Upper lobe of left lung (tissue), 6 donors: ENCODE measurements around the gene SORBS1. TPM values are rescaled to one million over a fixed set of nuclear protein-coding genes. Genes with fewer than 3 reads are reported as not detected.

Source experiments
- ATAC-seq, 2 donors: fragments of 200-7000 bp; cut with Tn5 transposase; one replicate each; pipeline ENCODE4 v1.9.1; 2022; ENCODE audit warnings: mild to moderate bottlenecking in 2 of 2, moderate library complexity in 2 of 2; ENCODE audit not compliant: low FRiP score in 2 of 2
- DNase-seq, 2 donors: peaks; one replicate each; pipeline ENCODE4 v3.0.0-alpha.2; 2019 to 2020
- H3K27ac ChIP-seq, 4 donors: fragments of 200-600 bp; sonication (generic); one replicate each; pipeline ENCODE4 v1.5.1; 2016 to 2019
- H3K27me3 ChIP-seq, 4 donors: fragments of 200-600 bp; sonication (generic); one replicate each; pipeline ENCODE4 v1.5.1; 2017 to 2019
- H3K36me3 ChIP-seq, 4 donors: fragments of 200-600 bp; sonication (generic); one replicate each; pipeline ENCODE4 v1.5.1; 2016 to 2019
- H3K4me1 ChIP-seq, 4 donors: fragments of 200-600 bp; sonication (generic); one replicate each; pipeline ENCODE4 v1.5.1; 2018 to 2019
- H3K4me3 ChIP-seq, 4 donors: fragments of 200-600 bp; sonication (generic); one replicate each; pipeline ENCODE4 v1.5.1; 2017 to 2019; ENCODE audit warnings: mild to moderate bottlenecking in 2 of 4, moderate library complexity in 1 of 4
- H3K9me3 ChIP-seq, 4 donors: fragments of 200-600 bp; sonication (generic); one replicate each; pipeline ENCODE4 v1.5.1; 2018 to 2019
- EP300 ChIP-seq, 4 donors: sonication (generic); formaldehyde crosslinking; IDR thresholded peaks; one replicate each; pipeline ENCODE4 v1.5.1; 2017; ENCODE audit warnings: antibody characterized with exemption in 4 of 4, control low read depth in 2 of 4
- POLR2A ChIP-seq, 4 donors: fragments of 450-650 bp; IDR thresholded peaks; one replicate each; pipeline ENCODE4 v1.5.1; 2016 to 2017; ENCODE audit warnings: antibody characterized with exemption in 4 of 4, mild to moderate bottlenecking in 2 of 4
- POLR2AphosphoS5 ChIP-seq, 2 donors: sonication (generic); formaldehyde crosslinking; IDR thresholded peaks; one replicate each; pipeline ENCODE4 v1.5.1; 2017; ENCODE audit warnings: antibody characterized with exemption in 2 of 2
- WGBS, 2 donors: methylation state at CpG; one replicate each; pipeline ENCODE4 v1.1.5; 2017 to 2018; 5-methylcytosine and 5-hydroxymethylcytosine counted together
- total RNA-seq, 6 donors: library from RNA; depleted of rRNA in 4 of 6; stranded (reverse); fragments of >200 nt in 4 of 6; gene quantifications; one replicate each; pipeline versions ENCODE4 v1.1.0 to v1.2.1, GENCODE V29; 2016 to 2021
- TF ChIP-seq, protein P1 (sequence below), 6 experiments: fragments of 450-650 bp in 4 of 6; fragments of 200-600 bp in 2 of 6; sonication (generic) in 2 of 6; IDR thresholded peaks; one replicate each; pipeline ENCODE4 v1.5.1; 2016 to 2019; ENCODE audit warnings: antibody characterized with exemption in 6 of 6
- donor health status: DM: no; HTN: no; CAD: no; lungs with moderate emphysema.
- donor health status: DM: no; HTN: yes; CAD: no; lungs with severe emphysema.

Gene SORBS1
- total RNA-seq, 6 donors from 2014 or later: 45.8 to 116 (median 71.7) TPM

DNA sequence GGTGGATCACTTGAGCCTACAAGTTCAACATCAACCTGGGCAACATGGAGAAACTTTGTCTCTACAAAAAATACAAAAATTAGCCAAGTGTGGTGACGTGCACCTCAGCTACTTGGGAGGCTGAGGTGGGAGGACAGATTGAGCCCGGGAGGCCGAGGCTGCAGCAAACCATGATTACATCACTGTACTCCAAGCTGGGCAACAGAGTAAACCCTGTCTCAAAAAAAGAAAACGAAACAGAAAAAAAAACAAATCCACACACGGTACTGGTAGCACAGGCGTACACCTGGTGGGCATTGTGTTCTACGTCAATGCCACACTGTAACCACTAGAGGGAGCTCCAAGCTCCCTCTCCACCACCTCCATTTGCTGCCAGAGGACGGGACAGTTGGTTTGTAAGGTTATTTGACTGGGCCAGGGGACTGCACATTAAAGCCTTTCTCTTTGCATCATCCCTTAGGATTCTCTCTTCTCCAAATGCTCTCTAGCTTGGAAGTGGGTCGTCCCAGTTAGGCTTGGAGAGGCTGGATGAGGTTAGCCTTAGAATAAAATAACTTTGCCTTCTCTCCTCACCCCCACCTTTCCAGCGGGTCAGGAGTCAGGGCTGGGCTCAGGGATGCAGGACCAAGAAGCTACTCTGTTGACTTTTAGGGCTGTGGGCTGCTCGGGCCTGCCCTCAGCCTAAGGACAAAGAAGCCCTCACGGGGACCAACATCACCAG is 130.8 kb downstream of the SORBS1 start:
- 39 to 41% methylated on average over 12 of the region's 12 CpGs for WGBS, 2 donors
- peak; percentile 85 to 87 for ATAC-seq

DNA sequence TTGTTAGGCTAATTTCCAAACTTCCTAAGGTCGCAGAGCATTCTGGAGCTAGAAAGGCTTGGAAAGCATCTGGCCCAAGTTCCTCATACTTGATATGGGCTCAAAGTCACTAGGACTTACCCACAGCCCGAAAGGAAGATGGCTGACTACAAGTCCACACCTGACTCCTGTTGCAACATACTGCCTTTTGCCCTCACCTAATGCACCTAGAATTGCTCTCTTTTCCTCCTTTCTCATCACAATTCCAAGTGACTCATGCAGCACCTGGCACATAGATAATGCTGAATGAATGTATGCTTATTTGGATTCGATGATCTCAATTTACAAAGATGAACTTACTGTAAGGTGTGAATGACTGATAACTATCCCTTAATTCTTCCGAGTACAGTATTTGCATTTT is 131.5 kb downstream of the SORBS1 start:
- no peaks in the 10 kb centered on the region for H3K9me3 ChIP-seq
- no peak for ATAC-seq
- no peak for TF ChIP-seq POLR2A (IDR thresholded peaks at IDR 0.05)
- TF ChIP-seq POLR2AphosphoS5 (IDR thresholded peaks at IDR 0.05): no peak
- TF ChIP-seq, protein P1, sequence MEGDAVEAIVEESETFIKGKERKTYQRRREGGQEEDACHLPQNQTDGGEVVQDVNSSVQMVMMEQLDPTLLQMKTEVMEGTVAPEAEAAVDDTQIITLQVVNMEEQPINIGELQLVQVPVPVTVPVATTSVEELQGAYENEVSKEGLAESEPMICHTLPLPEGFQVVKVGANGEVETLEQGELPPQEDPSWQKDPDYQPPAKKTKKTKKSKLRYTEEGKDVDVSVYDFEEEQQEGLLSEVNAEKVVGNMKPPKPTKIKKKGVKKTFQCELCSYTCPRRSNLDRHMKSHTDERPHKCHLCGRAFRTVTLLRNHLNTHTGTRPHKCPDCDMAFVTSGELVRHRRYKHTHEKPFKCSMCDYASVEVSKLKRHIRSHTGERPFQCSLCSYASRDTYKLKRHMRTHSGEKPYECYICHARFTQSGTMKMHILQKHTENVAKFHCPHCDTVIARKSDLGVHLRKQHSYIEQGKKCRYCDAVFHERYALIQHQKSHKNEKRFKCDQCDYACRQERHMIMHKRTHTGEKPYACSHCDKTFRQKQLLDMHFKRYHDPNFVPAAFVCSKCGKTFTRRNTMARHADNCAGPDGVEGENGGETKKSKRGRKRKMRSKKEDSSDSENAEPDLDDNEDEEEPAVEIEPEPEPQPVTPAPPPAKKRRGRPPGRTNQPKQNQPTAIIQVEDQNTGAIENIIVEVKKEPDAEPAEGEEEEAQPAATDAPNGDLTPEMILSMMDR (IDR thresholded peaks at IDR 0.05): no peak
- no peak for TF ChIP-seq EP300 (IDR thresholded peaks at IDR 0.05)
- no peak overlapping the region for H3K4me3 ChIP-seq
- no peak overlapping the region for H3K27ac ChIP-seq
- no peak for DNase-seq
- H3K27me3 ChIP-seq: no peaks in the 10 kb centered on the region
- peaks cover 13 to 41% (median 29%) of the 10 kb centered on the region in 4 donors for H3K4me1 ChIP-seq
- peaks cover 0 to 33% (median 2%) of the 10 kb centered on the region in 4 donors for H3K36me3 ChIP-seq
- WGBS, 2 donors: 90 to 96% methylated on average over 4 of the region's 4 CpGs

More for the DNA sequence above, 130.8 kb downstream of the SORBS1 start:
- TF ChIP-seq, protein P1 (IDR thresholded peaks at IDR 0.05): peak; percentile 86 to 93 (median 89)
- TF ChIP-seq EP300 (IDR thresholded peaks at IDR 0.05): no peak
- H3K27ac ChIP-seq: peak overlapping the region in 1 of 4 donors; percentile 50
- no peaks in the 10 kb centered on the region for H3K27me3 ChIP-seq
- no peak overlapping the region for H3K4me3 ChIP-seq
- peaks cover 0 to 33% (median 2%) of the 10 kb centered on the region in 4 donors for H3K36me3 ChIP-seq
- H3K9me3 ChIP-seq: no peaks in the 10 kb centered on the region
- peaks cover 21 to 48% (median 34%) of the 10 kb centered on the region in 4 donors for H3K4me1 ChIP-seq
- peak in 1 of 2 donors; percentile 60 for DNase-seq

DNA sequence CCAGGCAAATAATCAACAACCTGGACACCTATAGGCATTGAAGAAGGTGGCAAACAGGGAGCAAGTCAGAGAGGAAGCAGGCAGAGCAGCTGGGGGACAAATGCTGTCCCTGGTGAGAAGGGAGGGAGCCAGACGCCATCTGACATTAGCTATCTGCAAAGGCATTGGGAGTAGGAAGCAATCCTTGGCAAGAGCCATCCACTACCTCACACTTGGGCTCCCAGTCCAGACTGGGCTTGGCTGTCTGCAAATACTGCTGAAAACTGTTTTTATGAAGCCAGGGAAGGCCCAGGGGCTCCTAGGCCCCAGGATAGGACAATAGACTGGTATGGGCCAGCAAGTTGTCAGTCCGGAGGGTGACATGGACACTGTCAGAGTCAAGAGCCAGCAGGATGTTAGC is 132.5 kb downstream of the SORBS1 start:
- H3K27ac ChIP-seq: peak overlapping the region in 1 of 4 donors; percentile 10
- peak in 1 of 2 donors; percentile 69 for ATAC-seq
- 82 to 94% methylated on average over 2 of the region's 2 CpGs for WGBS, 2 donors

DNA sequence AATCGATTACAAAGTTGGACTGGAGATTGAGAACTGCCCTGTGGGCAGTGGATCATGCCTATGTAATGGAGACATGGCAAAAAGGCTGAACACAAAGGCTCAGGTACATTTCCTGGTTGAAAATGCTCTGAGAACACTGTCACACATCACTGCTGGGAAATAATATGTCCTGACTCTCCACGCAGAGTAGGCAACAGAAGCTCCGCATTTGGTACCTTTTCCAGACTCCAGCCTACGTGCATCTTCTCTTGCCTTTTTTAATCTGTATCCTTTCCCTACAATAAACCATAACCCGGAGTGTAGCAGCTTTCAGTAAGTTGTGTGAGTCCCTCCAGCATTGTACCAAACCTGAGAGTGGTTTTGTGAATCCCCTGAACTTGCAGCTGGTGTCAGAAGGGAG is 134.7 kb downstream of the SORBS1 start:
- Histone ChIP-seq H3K9me3 (no peaks in the 10 kb centered on the region), H3K27ac (no peak overlapping the region), H3K36me3 (peaks cover 0 to 33% (median 2%) of the 10 kb centered on the region in 4 donors), H3K27me3 (no peaks in the 10 kb centered on the region), H3K4me3 (no peak overlapping the region), H3K4me1 (peaks cover 13 to 36% (median 18%) of the 10 kb centered on the region in 4 donors)
- ATAC-seq (no peak), DNase-seq (no peak)
- WGBS, 2 donors: 90 to 91% methylated on average over 5 of the region's 5 CpGs
- TF ChIP-seq, protein P1 (IDR thresholded peaks at IDR 0.05): no peak
- TF ChIP-seq EP300 (IDR thresholded peaks at IDR 0.05) (no peak), POLR2AphosphoS5 (IDR thresholded peaks at IDR 0.05) (no peak), POLR2A (IDR thresholded peaks at IDR 0.05) (no peak)

More for the DNA sequence above, 132.5 kb downstream of the SORBS1 start:
- H3K36me3 ChIP-seq: peaks cover 0 to 38% (median 2%) of the 10 kb centered on the region in 4 donors
- no peaks in the 10 kb centered on the region for H3K9me3 ChIP-seq
- H3K27me3 ChIP-seq: no peaks in the 10 kb centered on the region
- TF ChIP-seq POLR2A (IDR thresholded peaks at IDR 0.05): no peak
- TF ChIP-seq, protein P1 (IDR thresholded peaks at IDR 0.05): no peak
- TF ChIP-seq EP300 (IDR thresholded peaks at IDR 0.05): no peak
- TF ChIP-seq POLR2AphosphoS5 (IDR thresholded peaks at IDR 0.05): no peak
- DNase-seq: no peak
- H3K4me1 ChIP-seq: peaks cover 12 to 32% (median 29%) of the 10 kb centered on the region in 4 donors
- H3K4me3 ChIP-seq: no peak overlapping the region
